NCI-H510A (cell line): ENCODE data around the gene ETV5.
"Not testable (repeated sequence)": the region's sequence is repeated elsewhere in the genome, so short reads cannot be mapped to it uniquely, and the experiment has no call there.

Source experiments
- DNase-seq: peaks from one replicate; lab custom pipeline; 2025; lab: John Stamatoyannopoulos, UW

ETV5 gene

GRCh38 chr3:186067360-186068242, 41.3 kb downstream of the ETV5 start:
- no peak for DNase-seq

GRCh38 chr3:186060222-186060621, 48.7 kb downstream of the ETV5 start:
- no peak for DNase-seq

GRCh38 chr3:186059192-186059591, 49.7 kb downstream of the ETV5 start:
- no peak for DNase-seq

GRCh38 chr3:186058225-186058624, 50.7 kb downstream of the ETV5 start:
- no peak for DNase-seq

- DNase-seq = no peak
These were observed 51.3 kb downstream of the ETV5 start for GRCh38 chr3:186057594-186057993.

- DNase-seq = no peak
These were observed 54.0 kb downstream of the ETV5 start for GRCh38 chr3:186054792-186055352.

- no peak for DNase-seq
These were observed 54.7 kb downstream of the ETV5 start for GRCh38 chr3:186053954-186054791.

- DNase-seq = no peak
These were observed 56.6 kb downstream of the ETV5 start for GRCh38 chr3:186052096-186052840.

GRCh38 chr3:186049001-186049400, 59.9 kb downstream of the ETV5 start:
- DNase-seq = no peak

GRCh38 chr3:186048119-186048518, 60.8 kb downstream of the ETV5 start:
- DNase-seq = no peak

GRCh38 chr3:186046838-186047237, 62.1 kb downstream of the ETV5 start:
- DNase-seq = no peak

- no peak for DNase-seq
These were observed 63.9 kb downstream of the ETV5 start for GRCh38 chr3:186044968-186045367.

GRCh38 chr3:186044427-186044826, 64.5 kb downstream of the ETV5 start:
- DNase-seq = no peak

- no peak for DNase-seq
These were observed 66.2 kb downstream of the ETV5 start for GRCh38 chr3:186042521-186043202.

- DNase-seq = no peak
These were observed 66.9 kb downstream of the ETV5 start for GRCh38 chr3:186042036-186042435.

GRCh38 chr3:186038360-186038759, 70.5 kb downstream of the ETV5 start:
- no peak for DNase-seq

- no peak for DNase-seq
These were observed 73.6 kb downstream of the ETV5 start for GRCh38 chr3:186035277-186035676.

GRCh38 chr3:186032321-186032720, 76.6 kb downstream of the ETV5 start:
- no peak for DNase-seq

GRCh38 chr3:186025993-186026392, 82.9 kb downstream of the ETV5 start:
- DNase-seq = not testable (repeated sequence)

GRCh38 chr3:186025161-186025560, 83.7 kb downstream of the ETV5 start:
- DNase-seq = no peak

GRCh38 chr3:186024210-186024609, 84.7 kb downstream of the ETV5 start:
- DNase-seq = no peak
